Neural progenitor cell (in vitro differentiated cells): Measurements from ENCODE around the gene GLIS1.

ENCODE experiments used
- EZH2 ChIP-seq: fragments of 200-600 bp; sonication (generic); IDR thresholded peaks from 2 replicates; pipeline ENCODE4 v1.6.1; 2017; ENCODE audit warnings: antibody characterized with exemption, mild to moderate bottlenecking, moderate library complexity
- TF ChIP-seq, protein P1 (sequence below): fragments of 200-600 bp; sonication (generic); IDR thresholded peaks from 2 replicates; pipeline ENCODE4 v1.5.1; 2017; ENCODE audit warnings: antibody characterized with exemption, mild to moderate bottlenecking

DNA sequence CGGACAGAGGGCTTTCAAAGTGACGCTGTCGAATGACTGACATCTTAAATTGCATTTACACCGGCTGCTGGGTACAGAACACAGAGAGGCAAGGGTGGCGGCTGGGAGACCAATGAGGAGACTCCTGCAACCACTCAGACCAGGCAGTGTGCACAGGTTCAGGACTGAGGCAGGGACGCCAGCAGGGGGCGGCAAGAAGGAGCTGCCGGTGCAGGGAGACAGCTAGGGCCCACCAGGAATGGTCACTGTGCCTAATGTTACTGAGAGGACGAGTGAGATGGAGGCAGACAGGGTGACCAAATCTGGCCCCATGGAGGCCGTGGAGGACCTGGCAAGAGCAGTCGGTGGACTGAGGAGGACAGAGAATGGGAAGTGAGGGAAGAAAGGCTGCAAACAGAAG lies 23.5 kb downstream of the GLIS1 start:
- TF ChIP-seq, protein P1, sequence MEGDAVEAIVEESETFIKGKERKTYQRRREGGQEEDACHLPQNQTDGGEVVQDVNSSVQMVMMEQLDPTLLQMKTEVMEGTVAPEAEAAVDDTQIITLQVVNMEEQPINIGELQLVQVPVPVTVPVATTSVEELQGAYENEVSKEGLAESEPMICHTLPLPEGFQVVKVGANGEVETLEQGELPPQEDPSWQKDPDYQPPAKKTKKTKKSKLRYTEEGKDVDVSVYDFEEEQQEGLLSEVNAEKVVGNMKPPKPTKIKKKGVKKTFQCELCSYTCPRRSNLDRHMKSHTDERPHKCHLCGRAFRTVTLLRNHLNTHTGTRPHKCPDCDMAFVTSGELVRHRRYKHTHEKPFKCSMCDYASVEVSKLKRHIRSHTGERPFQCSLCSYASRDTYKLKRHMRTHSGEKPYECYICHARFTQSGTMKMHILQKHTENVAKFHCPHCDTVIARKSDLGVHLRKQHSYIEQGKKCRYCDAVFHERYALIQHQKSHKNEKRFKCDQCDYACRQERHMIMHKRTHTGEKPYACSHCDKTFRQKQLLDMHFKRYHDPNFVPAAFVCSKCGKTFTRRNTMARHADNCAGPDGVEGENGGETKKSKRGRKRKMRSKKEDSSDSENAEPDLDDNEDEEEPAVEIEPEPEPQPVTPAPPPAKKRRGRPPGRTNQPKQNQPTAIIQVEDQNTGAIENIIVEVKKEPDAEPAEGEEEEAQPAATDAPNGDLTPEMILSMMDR, result peak; percentile 70
- no peak for TF ChIP-seq EZH2
